Smooth muscle cell (in vitro differentiated cells): ENCODE measurements around the gene NUDCD2. TPM values are rescaled to one million over a fixed set of nuclear protein-coding genes. Genes with fewer than 3 reads are reported as not detected.

ENCODE experiments used
- DNase-seq: peaks from one replicate; lab custom pipeline; 2025; ENCODE audit not compliant: unreplicated experiment; lab: John Stamatoyannopoulos, UW
- H2AFZ ChIP-seq: fragments of 200-600 bp; sonication (generic); 2 replicates; pipeline ENCODE4 v1.6.0; 2016; ENCODE audit warnings: antibody characterized with exemption, low read depth, mild to moderate bottlenecking
- H3F3A ChIP-seq: fragments of 200-600 bp; sonication (generic); 2 replicates; pipeline ENCODE4 v1.6.0; 2017; ENCODE audit warnings: antibody characterized with exemption, low read depth
- H3K27ac ChIP-seq: fragments of 200-600 bp; sonication (generic); 2 replicates; pipeline ENCODE4 v1.5.1; 2016; ENCODE audit warnings: low read depth, mild to moderate bottlenecking
- H3K27me3 ChIP-seq: fragments of 200-600 bp; sonication (generic); 2 replicates; pipeline ENCODE4 v1.6.1; 2016; ENCODE audit warnings: low read depth, mild to moderate bottlenecking
- H3K36me3 ChIP-seq: fragments of 200-600 bp; sonication (generic); 2 replicates; pipeline ENCODE4 v1.5.1; 2016; ENCODE audit warnings: low read depth
- H3K4me1 ChIP-seq: fragments of 200-600 bp; sonication (generic); 2 replicates; pipeline ENCODE4 v1.5.1; 2016; ENCODE audit warnings: low read depth
- H3K4me2 ChIP-seq: fragments of 200-600 bp; sonication (generic); 2 replicates; pipeline ENCODE4 v1.6.0; 2016; ENCODE audit warnings: mild to moderate bottlenecking
- H3K4me3 ChIP-seq: fragments of 200-600 bp; sonication (generic); 2 replicates; pipeline ENCODE4 v1.5.1; 2016; ENCODE audit warnings: mild to moderate bottlenecking
- H3K79me2 ChIP-seq: fragments of 200-600 bp; sonication (generic); 2 replicates; pipeline ENCODE4 v1.6.0; 2016; ENCODE audit warnings: low read depth, mild to moderate bottlenecking
- H3K9ac ChIP-seq: fragments of 200-600 bp; sonication (generic); 2 replicates; pipeline ENCODE4 v1.6.0; 2016; ENCODE audit warnings: low read depth
- H3K9me3 ChIP-seq: fragments of 200-600 bp; sonication (generic); replicated peaks from 2 replicates; pipeline ENCODE4 v1.5.1; 2016; ENCODE audit warnings: low read depth
- H4K20me1 ChIP-seq: fragments of 200-600 bp; sonication (generic); 2 replicates; pipeline ENCODE4 v1.6.0; 2016; ENCODE audit warnings: low read depth
- WGBS: methylation state at CpG from one replicate; pipeline ENCODE4 v1.1.7; 2016; ENCODE audit warnings: low lambda C conversion rate; 5-methylcytosine and 5-hydroxymethylcytosine counted together
- polyA plus RNA-seq: library from polyadenylated mRNA; unstranded; fragments of >200 nt; fragmentation: Nextera tagmentation; extraction: Ambion mirVana; gene quantifications from 2 replicates; pipeline ENCODE4 v1.2.1, GENCODE V29; 2016
- total RNA-seq: library from RNA; depleted of rRNA; stranded (reverse); fragments of >200 nt; gene quantifications from 2 replicates; pipeline ENCODE4 v1.2.3, GENCODE V29; 2014
- TF ChIP-seq, protein P1 (sequence below): fragments of 200-600 bp; sonication (generic); IDR thresholded peaks from 2 replicates; pipeline ENCODE4 v1.5.1; 2017; ENCODE audit warnings: borderline replicate concordance, mild to moderate bottlenecking, antibody characterized with exemption; ENCODE audit not compliant: insufficient read depth, poor library complexity, severe bottlenecking

The NUDCD2 gene
- total and polyA plus RNA-seq, 2 experiments from 2014 or later, result 6.4 to 31.7 TPM

DNA sequence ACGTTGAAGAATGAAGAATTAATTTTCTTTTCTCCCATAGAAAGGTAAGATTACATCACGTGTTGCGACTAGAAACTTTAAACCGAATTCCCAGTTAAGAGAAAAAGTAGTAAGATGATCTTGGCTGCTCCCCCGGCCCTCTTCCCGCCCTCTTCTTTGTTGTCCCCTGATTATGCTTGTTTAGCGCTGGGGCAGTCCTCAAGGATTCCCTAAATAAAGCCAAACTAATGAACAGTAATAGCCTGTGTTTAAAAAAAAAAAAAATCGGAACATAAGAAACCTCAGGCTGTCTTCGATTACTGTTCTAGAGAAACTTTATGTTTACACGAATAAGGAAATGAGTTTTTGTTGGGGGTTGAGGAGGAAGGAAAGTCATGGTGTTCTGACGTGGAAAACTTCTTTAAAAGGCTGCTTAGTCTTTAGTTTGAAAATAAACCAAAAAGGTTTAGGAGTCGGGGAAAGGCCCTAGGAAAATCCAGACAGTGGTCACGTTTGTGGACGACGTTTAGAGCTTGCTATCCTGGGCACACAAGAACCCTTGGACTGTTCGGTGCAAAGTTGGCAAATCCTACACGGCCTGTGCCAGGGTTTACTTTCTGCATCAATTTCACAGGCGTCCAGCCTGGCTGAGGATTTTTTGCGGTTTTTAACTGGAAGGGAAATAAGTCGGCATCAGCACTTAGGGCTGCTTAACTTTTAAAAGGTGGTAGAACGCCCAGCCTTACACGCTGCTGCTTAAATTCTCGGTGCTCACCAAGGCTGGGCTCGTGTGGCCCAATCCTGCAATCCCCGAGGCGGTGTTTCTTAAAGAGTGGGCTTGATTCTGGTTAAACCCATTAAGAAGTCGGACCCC lies 44.4 kb upstream of the NUDCD2 start:
- Histone ChIP-seq H3F3A (peaks cover 29% of the 10 kb centered on the region), H3K4me2 (peak overlapping the region; percentile 94), H3K36me3 (no peaks in the 10 kb centered on the region), H3K79me2 (peaks cover 33% of the 10 kb centered on the region), H3K27ac (peak overlapping the region; percentile 94), H2AFZ (peak overlapping the region; percentile 93), H3K9ac (peak overlapping the region; percentile 93), H3K9me3 (no peaks in the 10 kb centered on the region), H3K27me3 (no peaks in the 10 kb centered on the region), H3K4me3 (peak overlapping the region; percentile 74), H3K4me1 (peaks cover 47% of the 10 kb centered on the region), H4K20me1 (peaks cover 33% of the 10 kb centered on the region)
- TF ChIP-seq, protein P1, sequence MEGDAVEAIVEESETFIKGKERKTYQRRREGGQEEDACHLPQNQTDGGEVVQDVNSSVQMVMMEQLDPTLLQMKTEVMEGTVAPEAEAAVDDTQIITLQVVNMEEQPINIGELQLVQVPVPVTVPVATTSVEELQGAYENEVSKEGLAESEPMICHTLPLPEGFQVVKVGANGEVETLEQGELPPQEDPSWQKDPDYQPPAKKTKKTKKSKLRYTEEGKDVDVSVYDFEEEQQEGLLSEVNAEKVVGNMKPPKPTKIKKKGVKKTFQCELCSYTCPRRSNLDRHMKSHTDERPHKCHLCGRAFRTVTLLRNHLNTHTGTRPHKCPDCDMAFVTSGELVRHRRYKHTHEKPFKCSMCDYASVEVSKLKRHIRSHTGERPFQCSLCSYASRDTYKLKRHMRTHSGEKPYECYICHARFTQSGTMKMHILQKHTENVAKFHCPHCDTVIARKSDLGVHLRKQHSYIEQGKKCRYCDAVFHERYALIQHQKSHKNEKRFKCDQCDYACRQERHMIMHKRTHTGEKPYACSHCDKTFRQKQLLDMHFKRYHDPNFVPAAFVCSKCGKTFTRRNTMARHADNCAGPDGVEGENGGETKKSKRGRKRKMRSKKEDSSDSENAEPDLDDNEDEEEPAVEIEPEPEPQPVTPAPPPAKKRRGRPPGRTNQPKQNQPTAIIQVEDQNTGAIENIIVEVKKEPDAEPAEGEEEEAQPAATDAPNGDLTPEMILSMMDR, result no peak
- peak; percentile 1 for DNase-seq
- 1% methylated on average over 27 of the region's 27 CpGs for WGBS

- no peaks in the 10 kb centered on the region for H3K9me3 ChIP-seq
- no peaks in the 10 kb centered on the region for H3K27me3 ChIP-seq
- peak overlapping the region; percentile 94 for H3K27ac ChIP-seq
- H3K9ac ChIP-seq, result peak overlapping the region; percentile 93
- H3K4me2 ChIP-seq, result peak overlapping the region; percentile 94
- no peaks in the 10 kb centered on the region for H3K36me3 ChIP-seq
- H3F3A ChIP-seq, result peaks cover 29% of the 10 kb centered on the region
- peaks cover 24% of the 10 kb centered on the region for H4K20me1 ChIP-seq
- H2AFZ ChIP-seq, result peak overlapping the region; percentile 93
- WGBS, result 2% methylated on average over 17 of the region's 17 CpGs
- peak overlapping the region; percentile 74 for H3K4me3 ChIP-seq
- peaks cover 41% of the 10 kb centered on the region for H3K4me1 ChIP-seq
- DNase-seq, result peak; percentile 3
- H3K79me2 ChIP-seq, result peaks cover 24% of the 10 kb centered on the region
- TF ChIP-seq, protein P1, result peak; percentile 20
These were observed 43.5 kb upstream of the NUDCD2 start for GRCh38 chr5:163503106-163504078.

GRCh38 chr5:163502521-163502920 lies 42.6 kb upstream of the NUDCD2 start:
- H3K4me2 ChIP-seq, result peak overlapping the region; percentile 94
- H3K27me3 ChIP-seq, result no peaks in the 10 kb centered on the region
- peak overlapping the region; percentile 94 for H3K27ac ChIP-seq
- H2AFZ ChIP-seq, result peak overlapping the region; percentile 93
- peak overlapping the region; percentile 93 for H3K9ac ChIP-seq
- peaks cover 16% of the 10 kb centered on the region for H4K20me1 ChIP-seq
- H3K4me1 ChIP-seq, result peaks cover 34% of the 10 kb centered on the region
- peaks cover 29% of the 10 kb centered on the region for H3F3A ChIP-seq
- H3K9me3 ChIP-seq, result no peaks in the 10 kb centered on the region
- TF ChIP-seq, protein P1, result no peak
- 76% methylated on average over 8 of the region's 8 CpGs for WGBS
- no peaks in the 10 kb centered on the region for H3K36me3 ChIP-seq
- H3K4me3 ChIP-seq, result peak overlapping the region; percentile 74
- H3K79me2 ChIP-seq, result peaks cover 15% of the 10 kb centered on the region
- no peak for DNase-seq
